Measurements from ENCODE around the gene DIP2C.
"Not testable (repeated sequence)": the region's sequence is repeated elsewhere in the genome, so short reads cannot be mapped to it uniquely, and the experiment has no call there.

Gene DIP2C

GRCh38 chr10:689452-690371 is at the start of gene DIP2C:
TSS of gene DIP2C (minus strand) at chr10:689668. CDS start at chr10:689578, 90 bp downstream.
- DNase-seq = peak; percentile 88

DNA sequence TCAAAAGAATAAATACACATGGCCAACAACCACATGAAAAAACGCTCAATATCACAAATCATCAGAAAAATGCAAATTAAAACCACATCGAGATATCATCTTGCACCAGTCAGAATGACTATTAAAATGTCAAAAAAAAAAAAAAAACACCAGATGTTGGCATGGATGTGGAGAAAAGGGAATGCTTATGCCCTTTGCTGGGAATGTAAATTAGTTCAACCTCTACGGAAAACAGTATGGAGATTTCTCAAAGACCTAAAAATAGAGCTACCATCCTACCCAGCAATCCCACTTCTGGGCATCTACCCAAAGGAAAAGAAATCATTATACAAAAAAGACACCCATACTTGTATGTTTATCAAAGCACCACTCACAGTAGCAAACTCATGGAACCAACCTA is 45.0 kb upstream of the DIP2C start:
- peak; percentile 9 for DNase-seq

GRCh38 chr10:733086-733485 is 43.6 kb upstream of the DIP2C start:
- no peak for DNase-seq

DNA sequence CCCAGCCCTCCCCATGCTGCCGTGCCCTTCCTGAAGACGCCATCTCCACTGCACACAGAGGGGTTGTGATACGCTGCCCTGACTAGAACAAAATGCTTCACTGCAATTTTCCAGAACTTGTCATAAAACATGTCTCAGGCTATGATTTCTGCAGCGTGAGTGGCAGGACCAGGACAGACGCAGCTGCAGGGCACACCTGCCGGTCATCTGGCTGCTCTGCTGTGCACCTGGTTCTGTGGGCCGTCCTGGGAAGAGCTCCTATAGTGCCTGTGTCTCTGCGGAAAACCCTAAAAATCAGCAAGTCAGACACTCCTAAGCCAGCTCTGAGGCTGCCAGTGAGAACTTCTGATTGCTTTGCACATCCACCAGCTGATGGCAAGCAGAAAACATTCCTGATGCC is 39.7 kb upstream of the DIP2C start:
- no peak for DNase-seq

DNA sequence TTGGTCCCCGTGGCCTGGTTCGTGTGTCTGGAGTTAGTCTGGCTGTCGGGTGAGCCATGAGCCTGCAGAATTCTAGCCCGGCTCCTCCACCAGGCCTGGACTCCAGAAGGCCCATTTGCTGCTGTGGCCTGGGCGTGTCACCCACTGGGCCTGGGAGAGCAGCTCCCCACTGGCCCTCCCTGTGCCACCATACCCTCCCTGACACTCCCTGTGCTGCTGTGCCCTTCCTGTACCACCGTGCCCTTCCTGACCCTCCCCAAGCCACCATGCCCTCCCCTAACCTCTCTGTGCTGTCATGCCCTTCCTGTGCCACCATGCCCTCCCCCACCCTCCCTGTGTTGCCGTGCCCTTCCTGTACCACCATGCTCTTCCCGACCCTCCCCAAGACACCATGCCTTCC is 39.1 kb upstream of the DIP2C start:
- no peak for DNase-seq

DNA sequence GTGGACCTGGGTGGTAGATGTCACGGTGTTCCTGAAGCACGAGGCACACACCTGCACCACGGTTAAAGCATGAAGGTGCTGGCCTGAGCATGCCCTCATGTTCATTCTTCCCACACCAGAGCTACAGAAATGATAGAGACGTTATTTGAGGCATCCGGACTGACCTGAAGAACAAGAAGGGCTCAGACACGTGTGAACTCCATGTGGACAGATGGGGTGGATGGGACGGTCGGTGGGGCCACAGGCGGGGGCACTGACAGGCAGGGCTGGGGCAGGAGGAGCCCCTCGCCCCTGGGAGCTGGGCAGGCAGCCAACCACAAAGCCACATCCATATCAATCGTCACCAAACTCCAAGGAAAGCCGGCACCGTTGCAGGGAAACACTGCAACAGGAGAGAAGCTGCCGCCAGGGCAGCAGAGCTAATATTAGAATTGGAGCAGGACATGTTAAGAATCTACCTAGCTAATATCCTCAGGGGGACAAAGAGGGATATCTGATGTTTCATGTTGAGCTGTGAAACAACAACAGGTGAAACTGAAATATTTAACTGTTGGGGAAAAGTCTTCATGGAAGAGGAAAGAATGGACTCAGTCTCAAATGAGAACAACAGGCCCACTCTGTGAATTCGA is 37.8 kb upstream of the DIP2C start:
- peak; percentile 6 for DNase-seq

DNA sequence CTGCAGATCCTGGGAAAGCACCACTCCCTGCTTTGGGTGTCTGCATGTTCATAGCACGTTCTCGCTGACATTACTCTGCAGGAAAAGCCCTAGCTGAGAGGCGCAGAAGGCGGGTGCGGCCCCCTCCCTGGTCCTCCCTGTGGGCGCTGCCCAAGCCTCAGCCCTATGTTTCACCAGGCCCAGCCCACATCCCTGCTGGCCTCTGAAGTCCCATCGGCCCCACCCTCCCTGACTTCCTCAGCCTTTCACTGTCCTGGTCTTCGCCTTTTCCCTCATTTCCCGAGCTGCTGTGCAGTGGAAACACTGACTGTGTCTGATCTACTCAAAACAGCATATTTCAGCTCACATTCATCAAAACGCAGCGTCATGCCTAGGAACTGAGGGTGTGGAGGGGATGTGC is 36.3 kb upstream of the DIP2C start:
- peak; percentile 6 for DNase-seq

- no peak for DNase-seq
Measured at GRCh38 chr10:725302-725701, 35.8 kb upstream of the DIP2C start.

DNA sequence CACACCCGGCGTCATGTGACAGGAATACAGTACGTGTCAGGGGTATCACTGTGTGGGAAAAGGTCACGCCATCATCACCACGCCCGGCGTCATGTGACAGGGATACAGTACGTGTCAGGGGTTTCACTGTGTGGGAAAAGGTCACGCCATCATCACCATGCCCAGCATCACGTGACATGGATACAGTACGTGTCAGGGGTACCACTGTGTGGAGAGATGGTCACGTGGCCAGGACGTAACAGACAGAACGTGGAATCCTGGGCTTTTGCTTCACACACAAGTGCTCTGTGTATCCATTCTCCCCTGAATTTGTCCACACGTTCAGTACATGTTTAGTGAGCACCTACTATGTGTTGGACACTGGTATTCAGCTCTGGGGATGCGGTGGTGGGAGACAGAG is 34.5 kb upstream of the DIP2C start:
- no peak for DNase-seq

DNA sequence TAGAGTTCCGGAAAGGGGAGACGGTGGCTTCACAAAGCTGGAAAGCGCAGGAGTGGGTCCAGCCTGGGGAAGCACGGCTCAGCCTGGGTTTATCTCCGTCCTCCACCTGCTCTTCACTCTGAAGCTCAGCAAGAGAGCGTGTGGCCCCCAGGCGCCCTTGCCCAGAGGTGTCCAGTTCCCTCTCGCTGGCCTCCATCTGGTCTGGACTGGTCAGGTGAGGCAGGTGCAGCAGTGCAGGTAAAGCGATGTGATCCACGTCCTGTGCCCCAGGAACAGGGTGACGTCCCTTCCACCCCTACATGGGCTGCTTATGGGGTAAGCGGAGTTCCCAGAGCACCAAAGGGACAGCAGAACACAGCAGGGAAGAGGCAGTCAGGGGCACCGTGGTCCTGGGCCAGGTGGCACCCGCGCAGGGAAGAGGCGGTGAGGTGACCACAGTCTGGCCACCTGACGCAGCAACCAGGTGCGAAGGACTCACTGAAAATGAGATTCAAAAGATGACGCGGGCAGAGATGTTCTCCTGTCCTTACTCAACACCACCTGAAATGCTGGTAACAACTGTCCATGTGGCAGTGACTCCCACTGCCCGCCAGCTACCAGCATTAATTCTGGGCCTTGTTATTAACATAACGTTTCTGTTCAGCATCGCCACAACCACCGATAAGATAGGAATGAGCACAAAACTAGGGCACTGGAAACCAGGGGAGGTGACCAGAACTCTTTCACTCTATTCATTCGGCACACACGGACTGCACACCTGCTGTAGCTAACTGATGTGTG is 33.0 kb upstream of the DIP2C start:
- no peak for DNase-seq

- DNase-seq = no peak
Measured at GRCh38 chr10:718143-718700, 28.8 kb upstream of the DIP2C start.

DNA sequence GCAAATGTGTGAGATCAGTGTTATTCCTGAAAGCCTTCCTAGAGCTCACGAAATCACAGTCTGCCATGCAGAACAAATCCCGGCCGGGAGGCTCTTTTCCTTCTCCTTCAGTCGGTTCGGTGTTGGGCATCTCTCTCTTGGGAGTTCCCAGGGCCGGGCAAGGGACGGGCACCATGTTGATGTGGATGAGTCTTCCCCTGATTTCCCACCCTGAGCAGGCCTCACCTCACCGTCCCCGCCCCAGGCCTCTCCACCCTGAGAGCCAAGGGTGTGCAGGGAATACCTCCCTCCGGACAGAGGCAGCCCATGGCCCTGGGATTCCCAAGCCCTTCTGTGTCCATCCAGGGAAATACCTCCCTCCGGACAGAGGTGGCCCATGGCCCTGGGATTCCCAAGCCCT is 28.0 kb upstream of the DIP2C start:
- DNase-seq = no peak

- no peak for DNase-seq
Measured at GRCh38 chr10:716821-717220, 27.4 kb upstream of the DIP2C start.

GRCh38 chr10:714214-714613 is 24.7 kb upstream of the DIP2C start:
- DNase-seq = no peak

- DNase-seq = no peak
Measured at GRCh38 chr10:712575-712974, 23.1 kb upstream of the DIP2C start.

DNA sequence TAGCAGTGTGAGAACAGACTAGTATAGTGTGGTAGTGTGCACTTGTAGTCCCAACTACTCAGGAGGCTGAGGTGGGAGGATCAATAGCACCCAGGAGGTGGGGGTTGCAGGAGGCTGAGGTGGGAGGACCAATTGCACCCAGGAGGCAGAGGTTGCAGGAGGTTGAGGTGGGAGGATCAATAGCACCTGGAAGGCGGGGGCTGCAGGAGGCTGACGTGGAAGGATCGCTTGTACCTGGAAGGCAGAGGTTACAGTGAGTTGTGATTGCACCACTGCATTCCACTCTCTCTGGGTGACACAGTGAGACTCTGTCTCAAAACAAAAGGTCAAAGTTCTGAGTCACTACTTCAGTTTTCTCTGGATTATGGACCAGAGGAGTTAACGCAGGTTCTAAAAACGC is 22.6 kb upstream of the DIP2C start:
- DNase-seq = no peak

GRCh38 chr10:707861-708260 is 18.4 kb upstream of the DIP2C start:
- DNase-seq = no peak

- DNase-seq = no peak
Measured at GRCh38 chr10:707456-707855, 18.0 kb upstream of the DIP2C start.

DNA sequence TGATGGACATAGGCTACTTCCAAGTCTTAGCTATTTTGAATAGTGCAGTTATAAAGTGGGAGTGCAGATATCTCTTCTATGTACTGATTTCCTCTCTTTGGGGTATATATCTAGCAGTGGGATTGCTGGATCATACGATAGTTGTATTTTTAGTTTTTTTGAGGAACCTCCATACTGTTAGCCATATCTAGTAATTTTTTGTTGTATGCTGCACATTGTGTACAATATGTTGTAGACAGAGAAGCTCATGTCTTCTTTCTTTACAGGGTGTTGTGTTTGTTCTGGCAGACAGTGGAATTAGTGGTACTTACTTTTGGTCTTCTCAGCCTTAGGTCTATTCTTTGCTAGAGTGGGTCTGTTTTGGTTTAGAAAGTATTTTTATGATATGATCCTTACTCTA is 13.7 kb upstream of the DIP2C start:
- no peak for DNase-seq

DNA sequence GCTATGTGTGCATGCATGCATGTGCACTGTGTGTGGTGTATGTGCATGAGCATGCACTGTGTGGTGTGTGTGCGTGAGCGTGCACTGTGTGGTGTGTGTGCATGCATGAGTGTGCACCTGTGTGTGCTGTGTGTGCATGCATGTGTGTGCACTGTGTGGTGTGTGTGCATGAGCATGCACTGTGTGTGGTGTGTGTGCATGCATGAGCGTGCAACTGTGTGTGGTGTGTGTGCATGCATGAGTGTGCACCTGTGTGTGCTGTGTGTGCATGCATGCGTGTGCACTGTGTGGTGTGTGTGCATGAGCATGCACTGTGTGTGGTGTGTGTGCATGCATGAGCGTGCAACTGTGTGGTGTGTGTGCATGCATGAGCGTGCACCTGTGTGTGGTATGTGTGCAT is 10.7 kb upstream of the DIP2C start:
- DNase-seq = not testable (repeated sequence)

- no peak for DNase-seq
Measured at GRCh38 chr10:697097-697875, 7.8 kb upstream of the DIP2C start.

- DNase-seq = no peak
Measured at GRCh38 chr10:695396-695795, 5.9 kb upstream of the DIP2C start.

GRCh38 chr10:693506-693905 is 4.0 kb upstream of the DIP2C start:
- DNase-seq = peak; percentile 46
